GM23338 (cell line): ENCODE measurements around the gene ARL15. TPM values are rescaled to one million over a fixed set of nuclear protein-coding genes. Genes with fewer than 3 reads are reported as not detected.

Experiments
- ATAC-seq: fragments of 200-7000 bp; cut with Tn5 transposase; 3 replicates; pipeline ENCODE4 v1.9.1; 2020
- DNase-seq: peaks from one replicate; pipeline ENCODE4 v3.0.0-alpha.2; 2015; ENCODE audit warnings: low spot score
- H2AFZ ChIP-seq: fragments of 200-600 bp; sonication (generic); 2 replicates; pipeline ENCODE4 v1.8.0; 2016; ENCODE audit warnings: antibody characterized with exemption, mild to moderate bottlenecking, moderate library complexity
- H3F3A ChIP-seq: fragments of 200-600 bp; sonication (generic); replicated peaks from 2 replicates; pipeline ENCODE4 v1.8.0; 2017; ENCODE audit warnings: antibody characterized with exemption, mixed run types, low read depth
- H3K27ac ChIP-seq: fragments of 200-600 bp; sonication (generic); 2 replicates; pipeline ENCODE4 v1.6.1; 2016; ENCODE audit warnings: low read depth
- H3K27me3 ChIP-seq: fragments of 200-600 bp; sonication (generic); 2 replicates; pipeline ENCODE4 v1.8.0; 2016; ENCODE audit warnings: mild to moderate bottlenecking, mixed run types, moderate library complexity; ENCODE audit not compliant: insufficient read depth
- H3K36me3 ChIP-seq: fragments of 200-600 bp; sonication (generic); 2 replicates; pipeline ENCODE4 v1.8.0; 2016; ENCODE audit warnings: mild to moderate bottlenecking; ENCODE audit not compliant: insufficient read depth
- H3K4me1 ChIP-seq: fragments of 200-600 bp; sonication (generic); 2 replicates; pipeline ENCODE4 v1.8.0; 2016; ENCODE audit warnings: mild to moderate bottlenecking, moderate library complexity; ENCODE audit not compliant: insufficient read depth
- H3K4me2 ChIP-seq: fragments of 200-600 bp; sonication (generic); 2 replicates; pipeline ENCODE4 v1.7.1; 2017; ENCODE audit warnings: mixed run types
- H3K4me3 ChIP-seq: fragments of 200-600 bp; sonication (generic); 2 replicates; pipeline ENCODE4 v1.6.1; 2016; ENCODE audit warnings: mixed run types
- H3K79me2 ChIP-seq: fragments of 200-600 bp; sonication (generic); replicated peaks from 2 replicates; pipeline ENCODE4 v1.8.0; 2017; ENCODE audit warnings: mild to moderate bottlenecking; ENCODE audit not compliant: insufficient read depth
- H3K9me2 ChIP-seq: fragments of 200-600 bp; sonication (generic); 2 replicates; pipeline ENCODE4 v1.8.0; 2017; ENCODE audit not compliant: insufficient read depth
- H4K20me1 ChIP-seq: fragments of 200-600 bp; sonication (generic); replicated peaks from 2 replicates; pipeline ENCODE4 v1.8.0; 2017; ENCODE audit warnings: mild to moderate bottlenecking; ENCODE audit not compliant: insufficient read depth
- H3K27ac Mint-ChIP-seq: 2 replicates; pipeline ENCODE4 v1.8.0; 2020; ENCODE audit warnings: inconsistent platforms, mild to moderate bottlenecking, moderate library complexity, mixed read lengths
- H3K27me3 Mint-ChIP-seq: 3 replicates; pipeline ENCODE4 v1.8.0; 2022; ENCODE audit warnings: low read depth, mild to moderate bottlenecking, moderate library complexity, mixed read lengths, inconsistent platforms; ENCODE audit not compliant: insufficient read depth, poor library complexity
- H3K36me3 Mint-ChIP-seq: 3 replicates; pipeline ENCODE4 v1.8.0; 2021; ENCODE audit warnings: low read depth, mild to moderate bottlenecking, inconsistent platforms, moderate library complexity, mixed read lengths
- H3K4me1 Mint-ChIP-seq: 3 replicates; pipeline ENCODE4 v1.8.0; 2020; ENCODE audit warnings: mild to moderate bottlenecking, inconsistent platforms, mixed read lengths
- H3K4me3 Mint-ChIP-seq: 3 replicates; pipeline ENCODE4 v1.8.0; 2021; ENCODE audit warnings: moderate library complexity, mild to moderate bottlenecking, inconsistent platforms, mixed read lengths
- H3K9me3 Mint-ChIP-seq: 3 replicates; pipeline ENCODE4 v1.8.0; 2020; ENCODE audit warnings: moderate library complexity, mild to moderate bottlenecking, inconsistent platforms, mixed read lengths
- EZH2 ChIP-seq: fragments of 200-600 bp; sonication (generic); IDR thresholded peaks from one replicate; pipeline ENCODE4 v1.8.0; 2017; ENCODE audit warnings: antibody characterized with exemption, mild to moderate bottlenecking, low read depth; ENCODE audit not compliant: unreplicated experiment
- EZH2phosphoT487 ChIP-seq: fragments of 200-600 bp; sonication (generic); IDR thresholded peaks from one replicate; pipeline ENCODE4 v1.8.1; 2018; ENCODE audit warnings: antibody characterized with exemption; ENCODE audit not compliant: unreplicated experiment
- POLR2AphosphoS5 ChIP-seq: IDR thresholded peaks from 2 replicates; pipeline ENCODE4 v1.6.1; 2016; ENCODE audit warnings: antibody characterized with exemption, low read depth
- STAT1 ChIP-seq: IDR thresholded peaks from one replicate; pipeline ENCODE4 v1.6.1; 2016; ENCODE audit warnings: antibody characterized with exemption; ENCODE audit not compliant: unreplicated experiment
- polyA plus RNA-seq: library from polyadenylated mRNA; unstranded; fragments of >200 nt; fragmentation: Nextera tagmentation; extraction: Ambion mirVana; gene quantifications from 2 replicates; pipeline ENCODE4 v1.2.1, GENCODE V29; 2016
- total RNA-seq: library from RNA; depleted of rRNA; stranded (reverse); fragments of >200 nt; shearing (Covaris generic); gene quantifications from 2 replicates; pipeline ENCODE4 v1.2.3, GENCODE V29; 2014
- TF ChIP-seq, protein P1 (sequence below): fragments of 250-450 bp; sonication (Bioruptor Pico); IDR thresholded peaks from 2 replicates; pipeline ENCODE4 v1.5.0; 2020; ENCODE audit warnings: mild to moderate bottlenecking, moderate library complexity
- TF ChIP-seq, protein P2 (sequence below): IDR thresholded peaks from one replicate; pipeline ENCODE4 v1.6.1; 2018; ENCODE audit warnings: antibody characterized with exemption; ENCODE audit not compliant: unreplicated experiment

Gene ARL15
- total and polyA plus RNA-seq, 2 experiments from 2014 or later, result 13.0 to 54.0 TPM

DNA sequence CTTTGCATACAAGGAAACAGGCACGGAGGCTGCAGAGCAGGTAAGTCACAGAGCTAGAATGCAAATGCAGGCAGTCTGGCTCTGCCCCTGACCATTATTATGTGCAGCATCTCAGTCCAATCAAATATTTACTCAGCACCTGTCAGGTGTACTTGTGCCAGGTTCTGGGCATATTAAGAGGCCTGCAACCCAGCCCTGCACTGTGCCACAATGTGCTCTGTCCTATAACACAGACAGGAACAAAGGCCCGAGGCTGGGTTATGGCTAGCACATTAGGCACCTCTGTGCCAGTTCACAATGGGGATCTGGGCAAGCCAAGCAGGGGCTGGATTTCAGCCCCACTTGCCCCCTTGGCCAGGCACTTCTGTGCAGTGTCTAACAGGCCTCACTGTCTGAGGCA is 14.0 kb downstream of the ARL15 start (continued):
- TF ChIP-seq, protein P1, sequence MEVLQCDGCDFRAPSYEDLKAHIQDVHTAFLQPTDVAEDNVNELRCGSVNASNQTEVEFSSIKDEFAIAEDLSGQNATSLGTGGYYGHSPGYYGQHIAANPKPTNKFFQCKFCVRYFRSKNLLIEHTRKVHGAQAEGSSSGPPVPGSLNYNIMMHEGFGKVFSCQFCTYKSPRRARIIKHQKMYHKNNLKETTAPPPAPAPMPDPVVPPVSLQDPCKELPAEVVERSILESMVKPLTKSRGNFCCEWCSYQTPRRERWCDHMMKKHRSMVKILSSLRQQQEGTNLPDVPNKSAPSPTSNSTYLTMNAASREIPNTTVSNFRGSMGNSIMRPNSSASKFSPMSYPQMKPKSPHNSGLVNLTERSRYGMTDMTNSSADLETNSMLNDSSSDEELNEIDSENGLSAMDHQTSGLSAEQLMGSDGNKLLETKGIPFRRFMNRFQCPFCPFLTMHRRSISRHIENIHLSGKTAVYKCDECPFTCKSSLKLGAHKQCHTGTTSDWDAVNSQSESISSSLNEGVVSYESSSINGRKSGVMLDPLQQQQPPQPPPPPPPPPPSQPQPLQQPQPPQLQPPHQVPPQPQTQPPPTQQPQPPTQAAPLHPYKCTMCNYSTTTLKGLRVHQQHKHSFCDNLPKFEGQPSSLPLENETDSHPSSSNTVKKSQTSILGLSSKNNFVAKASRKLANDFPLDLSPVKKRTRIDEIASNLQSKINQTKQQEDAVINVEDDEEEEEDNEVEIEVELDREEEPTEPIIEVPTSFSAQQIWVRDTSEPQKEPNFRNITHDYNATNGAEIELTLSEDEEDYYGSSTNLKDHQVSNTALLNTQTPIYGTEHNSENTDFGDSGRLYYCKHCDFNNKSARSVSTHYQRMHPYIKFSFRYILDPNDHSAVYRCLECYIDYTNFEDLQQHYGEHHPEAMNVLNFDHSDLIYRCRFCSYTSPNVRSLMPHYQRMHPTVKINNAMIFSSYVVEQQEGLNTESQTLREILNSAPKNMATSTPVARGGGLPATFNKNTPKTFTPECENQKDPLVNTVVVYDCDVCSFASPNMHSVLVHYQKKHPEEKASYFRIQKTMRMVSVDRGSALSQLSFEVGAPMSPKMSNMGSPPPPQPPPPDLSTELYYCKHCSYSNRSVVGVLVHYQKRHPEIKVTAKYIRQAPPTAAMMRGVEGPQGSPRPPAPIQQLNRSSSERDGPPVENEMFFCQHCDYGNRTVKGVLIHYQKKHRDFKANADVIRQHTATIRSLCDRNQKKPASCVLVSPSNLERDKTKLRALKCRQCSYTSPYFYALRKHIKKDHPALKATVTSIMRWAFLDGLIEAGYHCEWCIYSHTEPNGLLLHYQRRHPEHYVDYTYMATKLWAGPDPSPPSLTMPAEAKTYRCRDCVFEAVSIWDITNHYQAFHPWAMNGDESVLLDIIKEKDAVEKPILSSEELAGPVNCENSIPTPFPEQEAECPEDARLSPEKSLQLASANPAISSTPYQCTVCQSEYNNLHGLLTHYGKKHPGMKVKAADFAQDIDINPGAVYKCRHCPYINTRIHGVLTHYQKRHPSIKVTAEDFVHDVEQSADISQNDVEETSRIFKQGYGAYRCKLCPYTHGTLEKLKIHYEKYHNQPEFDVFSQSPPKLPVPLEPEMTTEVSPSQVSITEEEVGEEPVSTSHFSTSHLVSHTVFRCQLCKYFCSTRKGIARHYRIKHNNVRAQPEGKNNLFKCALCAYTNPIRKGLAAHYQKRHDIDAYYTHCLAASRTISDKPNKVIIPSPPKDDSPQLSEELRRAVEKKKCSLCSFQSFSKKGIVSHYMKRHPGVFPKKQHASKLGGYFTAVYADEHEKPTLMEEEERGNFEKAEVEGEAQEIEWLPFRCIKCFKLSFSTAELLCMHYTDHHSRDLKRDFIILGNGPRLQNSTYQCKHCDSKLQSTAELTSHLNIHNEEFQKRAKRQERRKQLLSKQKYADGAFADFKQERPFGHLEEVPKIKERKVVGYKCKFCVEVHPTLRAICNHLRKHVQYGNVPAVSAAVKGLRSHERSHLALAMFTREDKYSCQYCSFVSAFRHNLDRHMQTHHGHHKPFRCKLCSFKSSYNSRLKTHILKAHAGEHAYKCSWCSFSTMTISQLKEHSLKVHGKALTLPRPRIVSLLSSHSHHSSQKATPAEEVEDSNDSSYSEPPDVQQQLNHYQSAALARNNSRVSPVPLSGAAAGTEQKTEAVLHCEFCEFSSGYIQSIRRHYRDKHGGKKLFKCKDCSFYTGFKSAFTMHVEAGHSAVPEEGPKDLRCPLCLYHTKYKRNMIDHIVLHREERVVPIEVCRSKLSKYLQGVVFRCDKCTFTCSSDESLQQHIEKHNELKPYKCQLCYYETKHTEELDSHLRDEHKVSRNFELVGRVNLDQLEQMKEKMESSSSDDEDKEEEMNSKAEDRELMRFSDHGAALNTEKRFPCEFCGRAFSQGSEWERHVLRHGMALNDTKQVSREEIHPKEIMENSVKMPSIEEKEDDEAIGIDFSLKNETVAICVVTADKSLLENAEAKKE (CRISPR knock-in tag), result no peak
- TF ChIP-seq POLR2AphosphoS5, result no peak
- no peak for TF ChIP-seq STAT1
- TF ChIP-seq EZH2, result no peak
- no peak for TF ChIP-seq EZH2phosphoT487

DNA sequence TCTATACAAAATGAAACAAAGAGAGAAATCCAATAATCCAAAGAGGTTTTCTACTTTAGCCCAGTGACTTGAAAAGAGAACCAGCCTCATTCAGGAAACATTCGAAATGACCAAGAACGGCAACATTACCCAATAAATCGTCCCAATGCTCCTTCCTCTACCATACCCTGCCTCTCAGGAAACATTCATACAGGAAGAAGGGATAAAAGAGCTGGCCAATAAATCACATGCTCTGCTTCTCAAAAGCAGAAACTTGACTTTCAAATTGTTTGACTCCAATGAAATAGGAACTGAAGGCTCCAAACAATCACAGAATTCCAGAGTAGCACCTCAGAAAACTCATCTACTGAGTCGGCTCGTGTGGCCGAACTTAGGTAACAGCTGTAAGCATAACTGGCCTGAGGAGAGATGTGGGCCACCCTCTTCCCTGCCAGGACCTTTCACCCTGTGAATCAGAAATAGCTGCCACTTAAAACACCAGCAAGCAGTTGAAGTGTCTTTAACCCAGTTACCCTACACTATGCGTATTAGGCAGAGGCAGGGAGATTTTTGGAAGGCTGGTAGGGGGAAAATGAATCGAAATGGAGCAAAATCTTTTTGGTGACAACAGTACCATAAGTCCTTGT is 14.6 kb downstream of the ARL15 start:
- no peaks in the 10 kb centered on the region for H3K36me3 ChIP-seq
- H3K27me3 ChIP-seq, result no peaks in the 10 kb centered on the region
- Mint-ChIP-seq H3K4me3 (no peak overlapping the region), H3K27ac (no peak overlapping the region), H3K9me3 (no peaks in the 10 kb centered on the region), H3K36me3 (no peaks in the 10 kb centered on the region), H3K27me3 (no peaks in the 10 kb centered on the region), H3K4me1 (peaks cover 43% of the 10 kb centered on the region)
- H3F3A ChIP-seq, result no peaks in the 10 kb centered on the region
- 0 out of 2 replicates have a peak overlapping the region, but pooled peaks have one; percentile 2 for H3K4me2 ChIP-seq
- TF ChIP-seq EZH2, result no peak
- TF ChIP-seq, protein P2, sequence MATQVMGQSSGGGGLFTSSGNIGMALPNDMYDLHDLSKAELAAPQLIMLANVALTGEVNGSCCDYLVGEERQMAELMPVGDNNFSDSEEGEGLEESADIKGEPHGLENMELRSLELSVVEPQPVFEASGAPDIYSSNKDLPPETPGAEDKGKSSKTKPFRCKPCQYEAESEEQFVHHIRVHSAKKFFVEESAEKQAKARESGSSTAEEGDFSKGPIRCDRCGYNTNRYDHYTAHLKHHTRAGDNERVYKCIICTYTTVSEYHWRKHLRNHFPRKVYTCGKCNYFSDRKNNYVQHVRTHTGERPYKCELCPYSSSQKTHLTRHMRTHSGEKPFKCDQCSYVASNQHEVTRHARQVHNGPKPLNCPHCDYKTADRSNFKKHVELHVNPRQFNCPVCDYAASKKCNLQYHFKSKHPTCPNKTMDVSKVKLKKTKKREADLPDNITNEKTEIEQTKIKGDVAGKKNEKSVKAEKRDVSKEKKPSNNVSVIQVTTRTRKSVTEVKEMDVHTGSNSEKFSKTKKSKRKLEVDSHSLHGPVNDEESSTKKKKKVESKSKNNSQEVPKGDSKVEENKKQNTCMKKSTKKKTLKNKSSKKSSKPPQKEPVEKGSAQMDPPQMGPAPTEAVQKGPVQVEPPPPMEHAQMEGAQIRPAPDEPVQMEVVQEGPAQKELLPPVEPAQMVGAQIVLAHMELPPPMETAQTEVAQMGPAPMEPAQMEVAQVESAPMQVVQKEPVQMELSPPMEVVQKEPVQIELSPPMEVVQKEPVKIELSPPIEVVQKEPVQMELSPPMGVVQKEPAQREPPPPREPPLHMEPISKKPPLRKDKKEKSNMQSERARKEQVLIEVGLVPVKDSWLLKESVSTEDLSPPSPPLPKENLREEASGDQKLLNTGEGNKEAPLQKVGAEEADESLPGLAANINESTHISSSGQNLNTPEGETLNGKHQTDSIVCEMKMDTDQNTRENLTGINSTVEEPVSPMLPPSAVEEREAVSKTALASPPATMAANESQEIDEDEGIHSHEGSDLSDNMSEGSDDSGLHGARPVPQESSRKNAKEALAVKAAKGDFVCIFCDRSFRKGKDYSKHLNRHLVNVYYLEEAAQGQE, result no peak
- no peak for TF ChIP-seq EZH2phosphoT487
- no peaks in the 10 kb centered on the region for H3K9me2 ChIP-seq
- ATAC-seq (peak; percentile 74), DNase-seq (peak; percentile 33)
- H4K20me1 ChIP-seq, result no peaks in the 10 kb centered on the region; the same call in 1 of the 2 replicates
- H3K4me3 ChIP-seq, result no peak overlapping the region
- H2AFZ ChIP-seq, result no peak overlapping the region
- H3K79me2 ChIP-seq, result peaks cover 86% of the 10 kb centered on the region
- no peak overlapping the region for H3K27ac ChIP-seq
- H3K4me1 ChIP-seq, result peaks cover 21% of the 10 kb centered on the region
